Measurements from ENCODE around the gene TMEM130.

Gene TMEM130

DNA sequence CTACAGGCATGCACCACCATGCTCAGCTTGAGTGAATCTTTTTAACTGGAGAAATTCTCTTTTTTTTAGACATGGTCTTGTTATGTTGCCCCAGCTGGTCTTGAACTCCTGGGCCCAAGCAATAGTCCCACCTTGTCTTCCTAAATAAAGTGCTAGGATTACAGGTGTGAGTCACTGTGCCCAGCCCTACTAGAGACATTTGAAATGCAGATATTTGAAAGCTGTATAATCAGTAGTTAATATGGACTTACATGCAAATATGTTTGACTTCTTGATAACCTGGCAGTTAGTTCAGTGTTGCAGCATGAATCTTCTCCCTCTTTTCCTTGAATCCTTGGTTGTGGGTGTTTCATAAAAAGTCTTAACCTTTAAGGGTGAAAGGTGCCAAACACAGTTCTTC lies 17.2 kb upstream of the TMEM130 start:
- no peak overlapping the region for H3K4me3 ChIP-seq (ENCODE audit: low read depth, low read length)
- TF ChIP-seq, protein P1, sequence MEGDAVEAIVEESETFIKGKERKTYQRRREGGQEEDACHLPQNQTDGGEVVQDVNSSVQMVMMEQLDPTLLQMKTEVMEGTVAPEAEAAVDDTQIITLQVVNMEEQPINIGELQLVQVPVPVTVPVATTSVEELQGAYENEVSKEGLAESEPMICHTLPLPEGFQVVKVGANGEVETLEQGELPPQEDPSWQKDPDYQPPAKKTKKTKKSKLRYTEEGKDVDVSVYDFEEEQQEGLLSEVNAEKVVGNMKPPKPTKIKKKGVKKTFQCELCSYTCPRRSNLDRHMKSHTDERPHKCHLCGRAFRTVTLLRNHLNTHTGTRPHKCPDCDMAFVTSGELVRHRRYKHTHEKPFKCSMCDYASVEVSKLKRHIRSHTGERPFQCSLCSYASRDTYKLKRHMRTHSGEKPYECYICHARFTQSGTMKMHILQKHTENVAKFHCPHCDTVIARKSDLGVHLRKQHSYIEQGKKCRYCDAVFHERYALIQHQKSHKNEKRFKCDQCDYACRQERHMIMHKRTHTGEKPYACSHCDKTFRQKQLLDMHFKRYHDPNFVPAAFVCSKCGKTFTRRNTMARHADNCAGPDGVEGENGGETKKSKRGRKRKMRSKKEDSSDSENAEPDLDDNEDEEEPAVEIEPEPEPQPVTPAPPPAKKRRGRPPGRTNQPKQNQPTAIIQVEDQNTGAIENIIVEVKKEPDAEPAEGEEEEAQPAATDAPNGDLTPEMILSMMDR (IDR thresholded peaks at IDR 0.05; ENCODE audit: low read depth, low read length): no peak

DNA sequence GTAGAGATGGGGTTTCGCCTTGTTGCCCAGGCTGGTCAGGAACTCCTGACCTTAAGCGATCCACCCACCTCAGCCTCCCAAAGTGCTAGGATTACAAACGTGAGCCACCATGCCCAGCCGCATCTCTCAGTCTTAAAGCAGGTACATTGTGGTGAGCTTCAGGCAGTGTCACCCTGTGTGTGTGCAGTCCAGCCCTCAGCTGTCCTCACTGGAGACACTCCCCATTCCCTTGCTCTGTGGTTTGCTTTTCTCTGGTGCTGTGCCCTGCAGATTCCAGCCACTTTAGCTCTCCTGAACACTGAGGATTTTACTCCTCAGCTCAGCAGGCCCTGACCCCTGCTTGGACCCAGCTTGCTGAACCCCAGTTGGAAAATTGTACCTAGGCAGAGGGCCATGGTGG lies 14.6 kb upstream of the TMEM130 start:
- TF ChIP-seq, protein P1 (IDR thresholded peaks at IDR 0.05; ENCODE audit: low read depth, low read length): no peak
- no peak overlapping the region for H3K4me3 ChIP-seq (ENCODE audit: low read depth, low read length)

DNA sequence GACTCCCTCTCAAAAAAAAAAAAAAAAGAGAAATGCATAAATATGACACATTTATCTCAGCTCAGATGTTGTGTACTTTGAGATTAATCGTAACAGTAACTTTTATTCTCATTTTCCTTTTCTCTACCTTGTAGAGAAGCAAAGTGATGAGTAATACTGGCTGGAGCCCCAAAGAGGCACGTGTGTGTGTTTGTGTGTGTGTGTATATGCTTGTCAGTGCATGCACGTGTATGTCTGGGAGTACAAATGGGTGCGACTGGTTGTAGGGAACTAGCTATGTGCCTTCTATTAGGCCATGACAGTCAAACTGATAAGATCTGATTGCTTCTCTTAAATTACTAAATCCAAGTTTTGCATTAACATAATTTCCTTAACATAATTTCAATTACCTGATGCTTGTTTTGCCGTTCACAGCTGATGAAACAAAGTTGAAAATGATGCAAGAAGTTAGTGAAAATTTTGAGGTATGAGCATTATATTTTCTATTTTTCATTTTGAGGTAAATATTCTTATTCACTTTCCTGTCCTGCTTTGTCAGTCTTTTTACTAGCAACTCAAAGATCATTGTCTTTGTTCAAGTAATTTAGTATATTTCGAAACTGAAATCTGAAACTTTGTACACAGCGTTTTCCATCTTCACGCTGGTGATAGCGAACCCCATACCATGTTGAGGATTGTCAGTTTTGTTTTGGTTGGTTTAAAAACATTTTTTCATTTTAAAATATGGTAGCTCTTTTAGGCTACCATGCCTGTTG lies 11.9 kb upstream of the TMEM130 start:
- no peak overlapping the region for H3K4me3 ChIP-seq (ENCODE audit: low read depth, low read length)
- TF ChIP-seq, protein P1 (IDR thresholded peaks at IDR 0.05; ENCODE audit: low read depth, low read length): no peak

DNA sequence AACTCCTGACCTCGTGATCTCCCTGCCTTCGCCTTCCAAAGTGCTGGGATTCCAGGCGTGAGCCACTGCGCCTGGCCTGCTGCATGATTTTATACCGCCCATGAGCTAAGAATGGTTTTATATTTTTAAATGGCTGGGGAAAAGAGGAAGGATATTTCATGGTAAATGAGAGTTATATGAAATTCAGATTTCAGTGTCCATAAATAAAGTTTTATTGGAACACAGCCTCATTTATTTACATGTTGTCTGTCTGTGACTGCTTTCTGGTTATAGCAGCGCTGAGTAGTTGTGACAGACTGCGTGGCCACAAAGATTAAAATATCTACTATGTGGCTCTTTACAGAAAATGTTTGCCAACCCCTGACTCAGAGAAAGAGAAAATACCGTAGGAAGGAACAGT lies 10.7 kb upstream of the TMEM130 start:
- H3K4me3 ChIP-seq (ENCODE audit: low read depth, low read length): no peak overlapping the region
- TF ChIP-seq, protein P1 (IDR thresholded peaks at IDR 0.05; ENCODE audit: low read depth, low read length): no peak

DNA sequence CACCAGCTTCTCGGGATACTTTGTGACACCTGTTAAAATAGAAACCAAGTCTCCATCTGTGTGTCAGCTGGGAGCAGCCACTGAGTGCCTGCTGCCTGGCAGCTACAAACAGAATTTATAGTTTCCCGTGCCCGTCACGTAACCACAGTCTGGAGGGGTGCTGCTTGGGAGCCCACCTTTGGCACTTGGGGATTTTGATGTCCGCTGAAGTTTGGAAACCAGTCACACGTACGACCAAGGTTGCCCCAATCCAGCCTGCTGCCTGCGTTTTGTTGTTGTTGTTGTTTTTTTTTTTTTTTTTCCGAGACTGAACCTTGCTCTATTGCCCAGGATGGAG lies 10.1 kb upstream of the TMEM130 start:
- TF ChIP-seq, protein P1 (IDR thresholded peaks at IDR 0.05; ENCODE audit: low read depth, low read length): no peak
- peak overlapping the region; percentile 85 for H3K4me3 ChIP-seq (ENCODE audit: low read depth, low read length)

DNA sequence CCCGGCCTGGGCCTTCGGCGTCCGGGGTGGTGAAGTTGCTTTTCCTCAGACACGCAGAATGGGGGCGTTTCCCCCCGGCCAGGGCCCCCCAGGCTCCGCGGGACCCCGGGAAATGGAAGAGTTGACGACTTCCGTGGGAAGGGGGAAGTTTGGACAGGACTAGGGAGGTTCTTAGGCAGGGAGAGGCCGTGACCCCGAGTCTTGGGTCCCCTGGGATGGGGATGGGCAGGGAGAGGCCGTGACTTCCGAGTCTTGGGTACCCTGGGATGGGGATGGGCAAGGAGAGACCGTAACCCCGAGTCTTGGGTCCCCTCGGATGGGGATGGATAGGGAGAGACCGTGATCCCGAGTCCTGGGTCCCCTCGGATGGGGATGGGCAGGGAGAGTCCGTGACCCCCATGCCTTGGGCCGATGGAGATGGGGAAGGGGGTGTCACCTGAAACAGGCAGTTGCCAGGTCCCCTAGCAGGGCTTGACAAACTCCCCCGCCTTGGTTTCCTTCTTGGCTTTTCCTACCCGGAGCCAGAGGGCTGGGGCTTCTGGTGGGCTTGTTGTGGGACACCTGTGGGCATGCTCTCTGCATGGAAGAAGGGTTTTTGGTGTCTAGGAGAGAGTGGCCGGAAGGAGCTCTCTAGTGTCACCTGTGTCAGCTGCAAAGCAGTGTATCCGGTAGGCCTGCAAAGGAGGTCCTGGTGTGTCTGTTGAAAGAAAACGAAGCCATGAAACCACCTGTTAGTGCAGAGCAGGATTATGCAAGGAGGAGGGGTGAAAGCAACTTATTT lies 9.6 kb upstream of the TMEM130 start:
- peak overlapping the region; percentile 85 for H3K4me3 ChIP-seq (ENCODE audit: low read depth, low read length)
- TF ChIP-seq, protein P1 (IDR thresholded peaks at IDR 0.05; ENCODE audit: low read depth, low read length): no peak; the same call in 1 of the 2 replicates
